Right atrium auricular region (tissue), 2 donors: ENCODE data around the gene PAX2. TPM values are rescaled to one million over a fixed set of nuclear protein-coding genes. Genes with fewer than 3 reads are reported as not detected.

Experiments used
- DNase-seq: peaks from one replicate; pipeline ENCODE4 v3.0.0-alpha.2; 2019; ENCODE audit warnings: low spot score
- H3K27ac ChIP-seq, 2 donors: fragments of 200-600 bp; sonication (generic); 1 replicate in 1 of 2; 2 replicates in 1 of 2; pipeline ENCODE4 v1.5.1; 2016 to 2019
- H3K27me3 ChIP-seq, 2 donors: fragments of 200-600 bp; sonication (generic); one replicate each; pipeline versions ENCODE4 v1.5.1 to v1.6.0; 2017 to 2019
- H3K36me3 ChIP-seq: fragments of 200-600 bp; sonication (generic); one replicate; pipeline ENCODE4 v1.5.1; 2016
- H3K4me1 ChIP-seq, 2 donors: fragments of 200-600 bp; sonication (generic); one replicate each; pipeline versions ENCODE4 v1.5.1 to v1.6.0; 2017 to 2019
- H3K4me3 ChIP-seq, 2 donors: fragments of 200-600 bp; sonication (generic); 1 replicate in 1 of 2; 2 replicates in 1 of 2; pipeline ENCODE4 v1.5.1; 2017 to 2019; ENCODE audit warnings: mild to moderate bottlenecking in 1 of 2, moderate library complexity in 1 of 2
- H3K9me3 ChIP-seq, 2 donors: fragments of 200-600 bp; sonication (generic); one replicate each; pipeline ENCODE4 v1.5.1; 2019
- CTCF ChIP-seq, 2 donors: fragments of 200-600 bp; sonication (generic); IDR thresholded peaks; one replicate each; pipeline ENCODE4 v1.5.1; 2019; ENCODE audit warnings: antibody characterized with exemption in 2 of 2
- total RNA-seq, 2 donors: library from RNA; depleted of rRNA; stranded (reverse); fragments of >200 nt; gene quantifications; one replicate each; pipeline ENCODE4 v1.1.0, GENCODE V29; 2016

The PAX2 gene
- total RNA-seq, 2 donors from 2014 or later: not detected

- Histone ChIP-seq H3K36me3 (no peaks in the 10 kb centered on the region), H3K4me1 (no peaks in the 10 kb centered on the region), H3K9me3 (no peaks in the 10 kb centered on the region), H3K27ac (no peak overlapping the region), H3K4me3 (no peak overlapping the region), H3K27me3 (no peaks in the 10 kb centered on the region)
- TF ChIP-seq CTCF (IDR thresholded peaks at IDR 0.05): no peak
- no peak for DNase-seq
Measured at GRCh38 chr10:100773646-100774045, 28.3 kb downstream of the PAX2 start.

GRCh38 chr10:100774223-100774622 lies 28.8 kb downstream of the PAX2 start:
- Histone ChIP-seq H3K4me3 (no peak overlapping the region), H3K27me3 (no peaks in the 10 kb centered on the region), H3K9me3 (no peaks in the 10 kb centered on the region), H3K27ac (no peak overlapping the region), H3K4me1 (no peaks in the 10 kb centered on the region), H3K36me3 (no peaks in the 10 kb centered on the region)
- no peak for TF ChIP-seq CTCF (IDR thresholded peaks at IDR 0.05)
- no peak for DNase-seq

- Histone ChIP-seq H3K4me1 (no peaks in the 10 kb centered on the region), H3K9me3 (no peaks in the 10 kb centered on the region), H3K36me3 (no peaks in the 10 kb centered on the region), H3K4me3 (no peak overlapping the region), H3K27me3 (no peaks in the 10 kb centered on the region), H3K27ac (no peak overlapping the region)
- no peak for TF ChIP-seq CTCF (IDR thresholded peaks at IDR 0.05)
- DNase-seq: no peak
Measured at GRCh38 chr10:100774876-100775275, 29.5 kb downstream of the PAX2 start.

GRCh38 chr10:100775386-100775785 lies 30.0 kb downstream of the PAX2 start:
- no peak for TF ChIP-seq CTCF (IDR thresholded peaks at IDR 0.05)
- no peaks in the 10 kb centered on the region for H3K27me3 ChIP-seq
- H3K27ac ChIP-seq: no peak overlapping the region
- no peaks in the 10 kb centered on the region for H3K9me3 ChIP-seq
- no peak for DNase-seq
- no peaks in the 10 kb centered on the region for H3K4me1 ChIP-seq
- no peaks in the 10 kb centered on the region for H3K36me3 ChIP-seq
- no peak overlapping the region for H3K4me3 ChIP-seq

GRCh38 chr10:100775871-100776270 lies 30.5 kb downstream of the PAX2 start:
- Histone ChIP-seq H3K9me3 (no peaks in the 10 kb centered on the region), H3K4me1 (no peaks in the 10 kb centered on the region), H3K27ac (no peak overlapping the region), H3K4me3 (no peak overlapping the region), H3K36me3 (no peaks in the 10 kb centered on the region), H3K27me3 (no peaks in the 10 kb centered on the region)
- DNase-seq: no peak
- no peak for TF ChIP-seq CTCF (IDR thresholded peaks at IDR 0.05)

GRCh38 chr10:100776671-100777070 lies 31.3 kb downstream of the PAX2 start:
- no peak for TF ChIP-seq CTCF (IDR thresholded peaks at IDR 0.05)
- no peak overlapping the region for H3K27ac ChIP-seq
- H3K36me3 ChIP-seq: no peaks in the 10 kb centered on the region
- H3K27me3 ChIP-seq: no peaks in the 10 kb centered on the region
- no peak overlapping the region for H3K4me3 ChIP-seq
- no peaks in the 10 kb centered on the region for H3K9me3 ChIP-seq
- H3K4me1 ChIP-seq: no peaks in the 10 kb centered on the region
- no peak for DNase-seq
